Adipocyte (in vitro differentiated cells): ENCODE results near the gene PRKCA.

Experiments used
- DNase-seq: peaks from one replicate; pipeline ENCODE4 v3.0.0-alpha.2; 2015; ENCODE audit warnings: low read depth
- H3K27me3 ChIP-seq: replicated peaks from 2 replicates; pipeline ENCODE4 v1.7.0; 2013; ENCODE audit warnings: mild to moderate bottlenecking, low read length, moderate library complexity; ENCODE audit not compliant: control insufficient read depth, insufficient read depth
- H3K36me3 ChIP-seq: 2 replicates; pipeline ENCODE4 v1.7.0; 2013; ENCODE audit warnings: low read length, mild to moderate bottlenecking, moderate library complexity; ENCODE audit not compliant: control insufficient read depth, insufficient read depth, severe bottlenecking
- H3K4me1 ChIP-seq: 2 replicates; pipeline ENCODE4 v1.7.0; 2013; ENCODE audit warnings: mild to moderate bottlenecking, low read length, moderate library complexity; ENCODE audit not compliant: control insufficient read depth, insufficient read depth
- H3K4me3 ChIP-seq: 2 replicates; pipeline ENCODE4 v1.7.0; 2013; ENCODE audit warnings: mild to moderate bottlenecking, low read length, moderate library complexity
- H3K9ac ChIP-seq: 2 replicates; pipeline ENCODE4 v1.7.0; 2013; ENCODE audit warnings: mild to moderate bottlenecking, low read length, moderate library complexity
- H3K9me3 ChIP-seq: 2 replicates; pipeline ENCODE4 v1.7.0; 2013; ENCODE audit warnings: mild to moderate bottlenecking, low read length, moderate library complexity; ENCODE audit not compliant: control insufficient read depth

Gene PRKCA

GRCh38 chr17:66737524-66737923 lies 435.1 kb downstream of the PRKCA start:
- peaks cover 4% of the 10 kb centered on the region for H3K4me1 ChIP-seq
- no peaks in the 10 kb centered on the region for H3K9me3 ChIP-seq
- H3K36me3 ChIP-seq, result peaks cover 17% of the 10 kb centered on the region
- no peak overlapping the region for H3K9ac ChIP-seq
- no peaks in the 10 kb centered on the region for H3K27me3 ChIP-seq
- H3K4me3 ChIP-seq, result no peak overlapping the region
- DNase-seq, result peak; percentile 34

GRCh38 chr17:66738301-66738700 lies 435.9 kb downstream of the PRKCA start:
- no peaks in the 10 kb centered on the region for H3K27me3 ChIP-seq
- peaks cover 21% of the 10 kb centered on the region for H3K36me3 ChIP-seq
- no peak overlapping the region for H3K9ac ChIP-seq
- no peak for DNase-seq
- H3K9me3 ChIP-seq, result no peaks in the 10 kb centered on the region
- no peak overlapping the region for H3K4me3 ChIP-seq
- peaks cover 4% of the 10 kb centered on the region for H3K4me1 ChIP-seq

- Histone ChIP-seq H3K27me3 (no peaks in the 10 kb centered on the region), H3K9ac (no peak overlapping the region), H3K9me3 (no peaks in the 10 kb centered on the region), H3K36me3 (peaks cover 21% of the 10 kb centered on the region), H3K4me1 (peaks cover 4% of the 10 kb centered on the region), H3K4me3 (no peak overlapping the region)
- DNase-seq, result no peak
Observed at GRCh38 chr17:66739553-66739952, 437.1 kb downstream of the PRKCA start.

- peaks cover 4% of the 10 kb centered on the region for H3K4me1 ChIP-seq
- H3K36me3 ChIP-seq, result peaks cover 24% of the 10 kb centered on the region
- H3K27me3 ChIP-seq, result no peaks in the 10 kb centered on the region
- H3K9ac ChIP-seq, result no peak overlapping the region
- H3K9me3 ChIP-seq, result no peaks in the 10 kb centered on the region
- DNase-seq, result no peak
- H3K4me3 ChIP-seq, result no peak overlapping the region
Observed at GRCh38 chr17:66740226-66740625, 437.8 kb downstream of the PRKCA start.

- Histone ChIP-seq H3K36me3 (peaks cover 19% of the 10 kb centered on the region), H3K9ac (no peak overlapping the region), H3K4me1 (peaks cover 12% of the 10 kb centered on the region), H3K9me3 (no peaks in the 10 kb centered on the region), H3K4me3 (no peak overlapping the region), H3K27me3 (no peaks in the 10 kb centered on the region)
- no peak for DNase-seq
Observed at GRCh38 chr17:66743511-66743910, 441.1 kb downstream of the PRKCA start.

- Histone ChIP-seq H3K4me3 (no peak overlapping the region), H3K9ac (no peak overlapping the region), H3K27me3 (no peaks in the 10 kb centered on the region), H3K4me1 (peaks cover 12% of the 10 kb centered on the region), H3K36me3 (peaks cover 15% of the 10 kb centered on the region), H3K9me3 (no peaks in the 10 kb centered on the region)
- no peak for DNase-seq
Observed at GRCh38 chr17:66746736-66747135, 444.3 kb downstream of the PRKCA start.

- no peaks in the 10 kb centered on the region for H3K27me3 ChIP-seq
- H3K9me3 ChIP-seq, result no peaks in the 10 kb centered on the region
- peaks cover 12% of the 10 kb centered on the region for H3K4me1 ChIP-seq
- no peak overlapping the region for H3K9ac ChIP-seq
- peak; percentile 13 for DNase-seq
- no peak overlapping the region for H3K4me3 ChIP-seq
- peaks cover 5% of the 10 kb centered on the region for H3K36me3 ChIP-seq
Observed at GRCh38 chr17:66747578-66748275, 445.3 kb downstream of the PRKCA start.

GRCh38 chr17:66748578-66748977 lies 446.2 kb downstream of the PRKCA start:
- no peak for DNase-seq
- H3K27me3 ChIP-seq, result no peaks in the 10 kb centered on the region
- peaks cover 12% of the 10 kb centered on the region for H3K4me1 ChIP-seq
- no peak overlapping the region for H3K4me3 ChIP-seq
- no peaks in the 10 kb centered on the region for H3K9me3 ChIP-seq
- no peak overlapping the region for H3K9ac ChIP-seq
- H3K36me3 ChIP-seq, result peaks cover 4% of the 10 kb centered on the region

GRCh38 chr17:66749217-66749832 lies 446.9 kb downstream of the PRKCA start:
- Histone ChIP-seq H3K9ac (no peak overlapping the region), H3K27me3 (no peaks in the 10 kb centered on the region), H3K9me3 (no peaks in the 10 kb centered on the region), H3K4me1 (peaks cover 12% of the 10 kb centered on the region), H3K4me3 (no peak overlapping the region), H3K36me3 (peaks cover 5% of the 10 kb centered on the region)
- no peak for DNase-seq

GRCh38 chr17:66750116-66750515 lies 447.7 kb downstream of the PRKCA start:
- Histone ChIP-seq H3K27me3 (no peaks in the 10 kb centered on the region), H3K4me1 (peaks cover 12% of the 10 kb centered on the region), H3K36me3 (peaks cover 9% of the 10 kb centered on the region), H3K9ac (no peak overlapping the region), H3K4me3 (no peak overlapping the region), H3K9me3 (no peaks in the 10 kb centered on the region)
- DNase-seq, result no peak

GRCh38 chr17:66750781-66751543 lies 448.5 kb downstream of the PRKCA start:
- H3K4me1 ChIP-seq, result peaks cover 12% of the 10 kb centered on the region
- H3K4me3 ChIP-seq, result no peak overlapping the region
- no peaks in the 10 kb centered on the region for H3K27me3 ChIP-seq
- H3K9ac ChIP-seq, result no peak overlapping the region
- H3K9me3 ChIP-seq, result no peaks in the 10 kb centered on the region
- DNase-seq, result no peak
- H3K36me3 ChIP-seq, result peaks cover 9% of the 10 kb centered on the region
